ENCODE measurements around the gene CLP1.

Gene CLP1

DNA sequence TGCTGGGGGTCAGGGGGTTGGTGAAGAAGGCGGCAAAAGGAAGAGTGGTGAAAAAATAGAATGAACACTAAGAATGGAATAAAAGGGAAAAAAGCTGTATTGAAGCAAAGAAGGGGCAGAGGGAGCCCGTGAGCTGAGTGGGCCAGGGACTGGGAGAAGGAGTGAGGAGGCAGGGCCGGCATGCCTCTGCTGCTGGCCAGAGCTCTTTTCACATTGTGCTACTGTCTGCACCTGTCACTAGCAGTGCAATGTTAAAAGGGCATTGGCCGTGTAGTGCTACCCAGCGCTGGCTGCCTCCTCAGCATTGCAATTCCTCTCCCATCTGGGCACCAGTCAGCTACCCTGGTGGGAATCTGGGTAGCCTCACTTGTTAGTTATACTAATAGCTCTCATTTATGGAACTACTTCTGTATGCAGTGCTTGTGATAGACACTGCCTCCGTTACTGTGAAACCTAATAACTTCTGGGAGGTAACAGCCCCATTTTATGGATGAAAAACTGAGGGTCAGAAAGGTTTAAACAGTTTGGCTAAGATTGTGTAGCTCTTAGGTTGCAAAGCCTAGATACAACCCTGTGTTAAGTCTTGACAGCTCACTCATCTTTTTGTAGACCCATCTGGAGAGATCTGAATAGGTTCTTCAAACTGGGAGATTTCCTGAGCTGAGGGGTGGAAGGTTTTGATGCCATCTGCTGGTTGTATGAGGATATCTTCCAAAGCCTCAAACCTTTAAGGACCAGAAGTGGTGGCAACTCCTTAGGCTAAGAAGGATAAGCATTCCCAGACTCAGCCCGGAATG is 16.4 kb upstream of the CLP1 start:
- DNase-seq = peak; percentile 54

DNA sequence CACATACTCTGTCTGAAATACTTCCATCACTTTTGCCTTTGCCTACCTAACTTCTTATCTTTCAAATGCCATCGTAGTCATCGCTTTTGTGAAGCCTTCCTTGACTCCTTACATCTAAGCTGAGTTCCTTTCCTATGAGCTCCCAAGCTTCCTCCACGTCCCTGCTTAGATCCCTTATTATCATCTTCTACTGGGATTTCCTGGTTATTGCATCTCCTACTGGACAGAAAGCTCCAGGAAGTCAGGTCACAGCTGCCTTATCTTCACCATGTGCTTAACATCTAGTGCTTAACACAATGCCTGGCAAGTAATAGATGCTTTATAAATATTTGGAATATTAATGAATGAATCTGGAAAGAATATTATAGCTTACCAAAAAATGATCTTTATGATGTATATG is 13.8 kb upstream of the CLP1 start:
- no peak for DNase-seq

GRCh38 chr11:57644748-57645688 is 12.5 kb upstream of the CLP1 start:
- DNase-seq = peak; percentile 91

- DNase-seq = no peak
Measured at GRCh38 chr11:57645689-57646085, 11.9 kb upstream of the CLP1 start.

DNA sequence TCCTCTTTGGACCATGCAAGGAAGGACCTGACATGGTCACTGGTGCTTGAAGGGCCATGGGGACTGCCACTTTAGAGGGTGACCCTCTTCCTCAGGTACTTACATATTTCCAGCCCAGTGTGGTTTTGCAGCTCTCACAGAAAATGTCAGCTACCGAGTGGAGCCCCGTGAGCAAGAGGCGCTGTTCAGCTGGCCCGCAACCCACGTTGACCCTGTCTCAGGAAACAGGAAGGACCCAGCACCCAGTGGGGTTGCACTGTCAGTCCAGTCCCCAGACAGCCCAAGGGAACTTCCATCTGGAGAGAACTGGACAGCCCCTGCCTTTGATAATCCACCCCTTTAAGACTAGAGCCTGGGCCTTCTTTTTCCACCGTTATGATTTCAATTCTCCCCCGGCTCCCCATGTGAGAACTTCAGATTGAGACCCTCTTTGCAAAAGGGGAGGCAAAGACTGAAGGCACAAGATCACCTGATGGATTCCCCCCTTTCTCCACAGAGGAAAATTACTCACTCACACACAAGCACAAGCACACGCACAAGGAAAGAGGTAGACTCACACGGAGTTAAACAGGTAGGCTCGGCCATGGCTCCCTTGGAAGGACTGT is 11.3 kb upstream of the CLP1 start:
- no peak for DNase-seq

GRCh38 chr11:57646799-57647303 is 10.7 kb upstream of the CLP1 start:
- no peak for DNase-seq

- DNase-seq = no peak
Measured at GRCh38 chr11:57647372-57647771, 10.2 kb upstream of the CLP1 start.

DNA sequence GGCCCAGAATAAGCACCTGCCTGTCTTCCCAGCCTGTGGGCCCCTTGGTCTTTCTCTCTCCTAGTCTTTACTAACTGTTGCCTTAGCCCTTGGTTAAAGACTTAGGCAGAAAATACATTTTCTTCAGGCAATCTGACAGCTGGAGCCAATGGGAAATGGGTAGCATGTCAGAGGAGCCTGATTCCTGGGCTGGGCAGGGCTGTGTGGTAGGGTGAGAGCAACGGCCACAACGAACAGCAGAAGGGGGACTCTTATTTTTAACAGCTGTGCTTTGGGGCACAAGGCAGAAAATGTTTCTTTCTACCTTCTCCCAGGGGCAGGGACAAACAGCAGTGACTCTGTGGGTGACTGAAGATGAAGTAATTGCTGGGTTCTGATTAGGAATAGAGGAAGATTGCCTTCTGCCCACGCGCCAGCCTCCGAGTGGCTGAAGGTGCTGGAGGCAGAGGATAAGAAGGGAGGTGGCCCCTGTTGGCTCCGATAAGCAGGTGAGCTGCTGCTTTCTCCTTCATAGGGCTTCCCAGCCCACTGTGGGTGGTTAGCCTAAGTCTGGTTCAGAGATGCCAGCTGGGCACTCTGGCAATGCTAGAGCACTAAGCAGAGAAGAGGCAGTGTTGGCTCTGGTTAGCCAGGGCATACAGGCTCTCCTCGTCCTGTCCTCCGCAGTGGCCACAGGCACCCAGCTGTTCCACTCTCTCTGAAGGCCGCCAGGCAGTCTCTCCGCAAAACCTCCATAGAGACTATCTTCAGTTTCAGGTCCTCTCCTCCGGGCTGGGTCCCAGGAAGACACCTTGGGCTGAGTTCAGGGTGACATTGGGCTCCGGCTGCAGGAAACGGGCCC is 9.4 kb upstream of the CLP1 start:
- DNase-seq = no peak

- no peak for DNase-seq
Measured at GRCh38 chr11:57648801-57649735, 8.5 kb upstream of the CLP1 start.

DNA sequence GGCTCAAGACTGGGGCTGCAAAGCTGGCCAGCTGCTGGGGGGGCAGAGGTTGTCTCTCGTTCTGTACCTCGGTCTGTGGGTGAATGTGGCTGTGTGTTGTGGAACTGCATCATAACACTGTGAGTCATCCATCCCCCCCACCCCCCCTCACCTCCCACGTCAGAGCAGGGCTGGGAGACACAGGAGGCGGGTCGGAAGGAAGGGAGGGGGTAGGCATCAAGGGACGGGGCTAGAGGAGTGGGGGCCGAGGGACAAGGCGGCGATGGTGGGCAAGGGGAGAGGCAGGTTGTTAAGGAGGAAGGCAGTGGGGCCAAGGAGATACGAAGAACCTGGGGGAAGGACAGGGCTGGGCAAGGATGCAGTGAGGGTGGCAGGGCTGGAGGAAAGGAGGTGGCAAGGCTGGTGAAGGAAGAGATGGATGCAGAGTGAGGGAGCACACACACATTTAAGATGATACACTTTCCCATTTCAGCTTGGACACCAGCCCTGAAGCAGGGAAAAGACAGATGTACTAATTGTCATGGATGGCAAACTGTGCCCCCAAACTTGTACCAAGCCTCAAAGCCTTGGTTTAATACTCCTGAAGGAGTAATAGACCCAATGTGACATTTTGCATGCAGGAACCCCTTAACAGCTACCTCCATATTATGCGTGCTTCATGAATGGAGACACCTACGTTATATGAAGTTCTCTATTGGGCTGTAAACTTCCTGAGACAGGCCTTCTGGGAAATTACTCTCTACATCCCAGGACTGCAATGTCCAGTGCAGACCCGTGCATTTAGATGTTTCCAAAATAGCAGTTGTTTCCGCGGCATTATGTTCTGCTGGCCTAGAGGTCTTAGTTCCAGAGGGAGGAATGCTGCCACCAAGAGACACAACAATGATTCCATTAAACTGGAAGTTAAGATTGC is 7.5 kb upstream of the CLP1 start, which contains the start of gene YPEL4:
Gene YPEL4, minus strand, starts transcription at position 87 of the 913 bp plus-strand sequence. CDS start 2,805 bp downstream, outside the sequence.
- peak; percentile 82 for DNase-seq

- no peak for DNase-seq
Measured at GRCh38 chr11:57650739-57651090, 6.8 kb upstream of the CLP1 start.

DNA sequence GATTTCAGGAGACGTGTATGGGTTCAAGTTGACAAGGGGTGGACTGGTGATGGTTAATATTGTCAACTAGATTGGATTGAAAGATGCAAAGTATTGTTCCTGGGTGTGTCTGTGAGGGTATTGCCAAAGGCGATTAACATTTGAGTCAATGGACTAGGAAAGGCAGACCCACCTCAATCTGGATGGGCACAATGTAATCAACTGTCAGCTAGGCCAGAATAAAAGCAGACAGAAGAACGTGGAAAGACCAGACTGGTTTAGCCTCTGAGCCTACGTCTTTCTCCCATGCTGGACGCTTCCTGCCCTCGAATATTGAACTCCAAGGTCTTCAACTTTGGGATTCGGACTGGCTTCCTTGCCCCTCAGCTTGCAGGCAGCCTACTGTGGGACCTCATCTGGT is 6.2 kb upstream of the CLP1 start:
- no peak for DNase-seq

GRCh38 chr11:57652230-57652629 is 5.3 kb upstream of the CLP1 start:
- DNase-seq = peak; percentile 53

GRCh38 chr11:57652662-57653061 is 4.9 kb upstream of the CLP1 start:
- no peak for DNase-seq

GRCh38 chr11:57653163-57653562 is 4.4 kb upstream of the CLP1 start:
- DNase-seq = no peak

DNA sequence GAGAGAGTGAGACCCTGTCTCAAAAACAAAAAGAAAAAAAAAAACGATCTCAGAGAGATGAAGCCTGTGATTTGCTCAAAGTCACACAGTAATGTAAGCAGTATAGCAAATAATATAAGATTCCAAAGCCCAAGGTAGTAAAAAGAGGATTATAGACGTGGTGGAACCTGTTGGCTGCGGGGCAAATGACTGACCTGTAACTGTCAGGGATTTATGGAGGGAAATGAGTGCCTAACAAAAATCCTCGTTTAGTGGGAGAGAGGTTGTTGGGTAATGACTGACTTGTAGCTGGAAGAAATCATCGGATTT is 723 bp upstream of the CLP1 start:
- DNase-seq = no peak

DNA sequence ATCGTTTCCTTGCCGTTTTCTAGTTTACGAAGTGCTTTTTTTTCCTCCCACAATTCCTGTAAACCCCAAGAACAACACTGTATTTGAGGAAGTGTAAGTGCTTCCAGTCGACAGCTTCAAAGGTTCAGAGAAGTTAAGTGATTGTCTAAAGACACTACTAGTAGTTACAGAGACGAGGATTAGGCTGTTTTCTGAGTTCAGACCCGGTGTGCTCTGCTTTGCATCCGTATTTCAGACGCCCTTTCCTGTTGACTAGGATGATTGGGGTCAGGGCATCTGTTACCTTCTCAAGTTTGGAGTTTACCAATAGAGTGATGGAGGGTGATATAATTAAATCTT is 430 bp downstream of the CLP1 start:
- no peak for DNase-seq

DNA sequence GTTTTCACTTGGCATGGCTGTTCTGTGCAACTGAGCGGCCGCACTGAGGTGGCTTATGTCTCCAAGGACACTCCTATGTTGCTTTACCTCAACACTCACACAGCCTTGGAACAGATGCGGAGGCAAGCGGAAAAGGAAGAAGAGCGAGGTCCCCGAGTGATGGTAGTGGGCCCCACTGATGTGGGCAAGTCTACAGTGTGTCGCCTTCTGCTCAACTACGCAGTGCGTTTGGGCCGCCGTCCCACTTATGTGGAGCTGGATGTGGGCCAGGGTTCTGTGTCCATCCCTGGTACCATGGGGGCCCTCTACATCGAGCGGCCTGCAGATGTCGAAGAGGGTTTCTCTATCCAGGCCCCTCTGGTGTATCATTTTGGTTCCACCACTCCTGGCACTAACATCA is 2.1 kb downstream of the CLP1 start:
- no peak for DNase-seq

DNA sequence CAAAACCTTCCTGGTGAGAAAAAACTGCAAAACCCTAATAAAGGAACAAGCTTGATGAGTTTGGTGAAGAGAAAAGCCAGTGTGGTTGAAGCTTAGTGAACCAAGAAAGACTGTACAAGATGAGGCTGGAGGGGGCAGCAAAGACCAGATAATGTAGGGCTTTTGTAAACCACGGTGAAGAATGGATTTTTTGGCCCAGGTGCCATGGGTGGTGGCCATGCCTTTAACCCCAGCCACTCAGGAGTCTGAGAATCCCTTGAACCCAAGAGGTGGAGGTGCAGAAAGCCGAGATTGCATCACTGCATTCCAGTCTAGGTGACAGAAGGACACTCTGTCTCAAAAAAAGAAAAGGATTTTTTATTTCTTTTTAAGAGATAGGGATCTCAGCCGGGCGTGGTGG is 5.3 kb downstream of the CLP1 start:
- no peak for DNase-seq

GRCh38 chr11:57663975-57664374 is 6.4 kb downstream of the CLP1 start:
- no peak for DNase-seq
